GM18858 (cell line): ENCODE measurements around the gene KDM4C.

Experiments
- ATAC-seq: cut with Tn5 transposase; IDR thresholded peaks from one replicate; pipeline ENCODE4 v1.9.1; 2021; ENCODE audit not compliant: unreplicated experiment

The KDM4C gene

DNA sequence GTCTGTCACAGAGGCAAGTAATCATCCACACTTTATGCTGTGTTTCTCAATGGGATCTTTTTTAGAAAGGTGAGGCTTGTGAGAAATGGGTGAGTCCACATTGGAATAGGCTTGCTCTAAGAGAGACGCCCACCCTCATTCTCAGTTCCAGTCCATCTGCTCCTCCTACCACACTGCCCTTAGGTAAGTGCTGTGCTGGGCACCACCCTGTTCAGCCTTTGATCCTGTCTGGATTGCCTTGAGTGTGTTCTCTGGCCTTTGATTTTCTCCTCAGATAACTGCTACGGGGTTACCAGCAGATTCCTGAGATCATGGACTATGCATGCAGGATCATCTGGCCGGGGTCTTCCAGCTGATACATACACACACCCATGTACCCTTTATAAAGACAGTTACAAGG, 328.6 kb downstream of the KDM4C start:
- ATAC-seq = no peak

- no peak for ATAC-seq
Observed at GRCh38 chr9:7088611-7089010, 330.8 kb downstream of the KDM4C start.

- ATAC-seq = no peak
Observed at GRCh38 chr9:7089406-7090193, 331.8 kb downstream of the KDM4C start.

- ATAC-seq = no peak
Observed at GRCh38 chr9:7093040-7093439, 335.3 kb downstream of the KDM4C start.

- ATAC-seq = no peak
Observed at GRCh38 chr9:7094052-7094451, 336.3 kb downstream of the KDM4C start.

DNA sequence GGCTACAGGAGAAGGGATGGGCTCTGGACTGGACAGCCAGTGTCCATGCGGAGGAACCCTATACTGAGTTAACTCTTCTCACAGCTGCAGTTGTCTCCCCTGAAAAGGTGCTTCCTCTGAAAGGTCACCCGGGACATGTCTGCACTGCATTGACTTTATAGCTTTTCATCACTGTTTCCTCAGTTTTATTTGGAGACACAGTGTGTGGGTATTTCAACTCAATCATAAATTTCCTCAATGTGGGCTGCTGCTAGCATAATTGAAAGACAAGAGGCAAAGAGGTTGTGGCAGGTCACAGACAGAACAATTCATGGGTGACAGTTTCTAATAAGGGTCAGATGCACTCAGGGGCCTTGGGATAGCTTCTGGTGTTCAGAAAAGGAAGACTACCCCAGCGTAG, 336.8 kb downstream of the KDM4C start:
- peak; percentile 9 for ATAC-seq

- peak; percentile 74 for ATAC-seq
Observed at GRCh38 chr9:7095058-7095457, 337.3 kb downstream of the KDM4C start.

DNA sequence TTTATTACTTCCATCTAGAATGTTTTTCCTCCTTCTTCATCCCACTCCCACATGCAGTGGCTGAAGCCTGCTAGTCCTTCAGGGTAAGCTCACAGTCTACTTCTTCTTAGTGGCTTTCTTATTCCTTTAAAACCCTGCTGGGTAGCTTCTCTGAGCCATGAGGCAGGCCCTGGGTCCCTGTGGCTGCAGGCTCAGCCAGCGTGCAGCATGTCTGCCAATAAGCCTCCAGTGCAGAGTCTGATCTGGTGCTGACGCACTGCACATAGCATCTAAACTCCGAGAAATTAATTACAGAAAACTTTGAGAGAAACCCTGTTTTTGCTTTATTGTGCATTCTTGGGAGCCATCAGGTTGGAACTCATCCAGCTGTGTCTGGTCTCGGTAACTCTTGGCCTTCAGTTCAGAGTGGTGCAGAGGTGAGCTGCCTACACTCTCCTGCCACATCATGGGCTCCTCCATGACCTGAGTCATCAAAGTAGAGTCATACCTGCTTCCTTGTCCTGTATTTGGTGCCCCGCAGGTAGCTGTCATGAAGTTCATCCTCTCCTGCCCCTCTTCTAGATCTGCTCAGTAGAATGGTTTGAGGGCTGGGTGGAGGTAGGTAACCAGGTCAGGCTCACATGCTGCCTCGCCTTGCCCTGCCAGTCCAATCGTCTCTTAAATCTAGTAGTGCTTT, 339.4 kb downstream of the KDM4C start:
- no peak for ATAC-seq

DNA sequence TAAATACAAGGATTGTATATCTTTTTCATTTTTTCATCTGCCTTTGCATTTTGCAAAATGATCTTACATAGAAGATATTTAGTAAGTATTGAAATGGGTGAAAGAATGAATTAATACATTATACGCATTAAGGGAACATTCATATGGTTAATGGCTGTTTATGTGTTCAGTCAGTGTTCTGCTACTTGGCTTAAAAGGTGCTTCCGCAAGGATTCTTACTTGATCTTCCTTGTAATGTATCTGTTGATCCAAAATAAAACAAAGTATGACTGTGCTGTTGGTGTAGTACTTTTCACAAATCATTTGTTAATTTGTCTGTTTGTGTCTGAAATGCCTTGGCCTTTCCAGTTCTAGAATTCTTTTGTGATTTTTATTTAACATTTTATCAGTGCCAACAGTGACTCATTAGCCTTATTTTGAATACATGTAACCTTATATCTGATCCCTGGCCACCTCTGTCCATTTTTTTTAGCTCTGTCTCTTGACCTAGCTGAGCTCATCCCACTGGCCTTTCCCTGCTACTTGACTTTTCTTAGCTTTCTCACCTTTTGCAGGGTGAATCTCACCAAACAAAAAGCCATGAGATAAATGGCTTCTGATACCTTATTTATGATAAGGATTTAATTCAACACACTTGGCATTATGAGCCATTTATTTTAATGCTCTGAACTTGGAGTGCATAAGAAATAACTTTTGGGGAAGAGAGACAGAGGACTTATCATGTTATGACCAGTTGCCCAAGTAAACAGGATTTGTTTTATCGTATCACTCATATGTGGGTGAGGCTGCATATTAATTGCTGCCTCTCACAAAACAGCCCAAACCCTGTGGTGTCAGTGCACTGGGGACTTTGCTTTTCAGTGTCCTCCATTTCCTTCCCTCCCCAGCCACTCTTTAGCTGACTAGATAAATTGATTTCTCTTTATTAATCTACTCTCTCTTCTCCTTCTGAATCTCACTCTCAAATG, 340.3 kb downstream of the KDM4C start:
- no peak for ATAC-seq

DNA sequence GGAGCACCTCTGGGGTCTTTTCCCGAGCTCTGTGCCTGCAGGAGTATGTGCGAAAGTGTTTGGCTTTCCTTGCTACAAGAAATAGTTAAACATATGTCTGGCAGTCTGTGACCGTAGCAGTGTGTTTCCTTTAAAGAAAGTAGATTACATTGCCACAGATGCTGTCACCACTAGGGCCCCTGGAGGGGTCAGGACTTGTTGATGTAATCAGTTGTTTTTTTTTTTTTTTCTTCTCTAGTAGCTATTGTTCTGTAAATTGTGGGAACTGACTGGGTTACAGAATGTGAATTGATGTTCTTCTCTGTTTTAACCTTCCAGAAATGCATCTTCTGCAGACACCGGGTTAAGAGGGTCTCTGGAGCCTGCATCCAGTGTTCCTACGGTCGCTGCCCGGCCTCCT, 345.6 kb downstream of the KDM4C start:
- no peak for ATAC-seq

- ATAC-seq = no peak
Observed at GRCh38 chr9:7103771-7104170, 346.0 kb downstream of the KDM4C start.

- ATAC-seq = no peak
Observed at GRCh38 chr9:7104625-7105024, 346.9 kb downstream of the KDM4C start.

GRCh38 chr9:7105095-7105494, 347.3 kb downstream of the KDM4C start:
- no peak for ATAC-seq

- no peak for ATAC-seq
Observed at GRCh38 chr9:7108936-7109335, 351.2 kb downstream of the KDM4C start.

DNA sequence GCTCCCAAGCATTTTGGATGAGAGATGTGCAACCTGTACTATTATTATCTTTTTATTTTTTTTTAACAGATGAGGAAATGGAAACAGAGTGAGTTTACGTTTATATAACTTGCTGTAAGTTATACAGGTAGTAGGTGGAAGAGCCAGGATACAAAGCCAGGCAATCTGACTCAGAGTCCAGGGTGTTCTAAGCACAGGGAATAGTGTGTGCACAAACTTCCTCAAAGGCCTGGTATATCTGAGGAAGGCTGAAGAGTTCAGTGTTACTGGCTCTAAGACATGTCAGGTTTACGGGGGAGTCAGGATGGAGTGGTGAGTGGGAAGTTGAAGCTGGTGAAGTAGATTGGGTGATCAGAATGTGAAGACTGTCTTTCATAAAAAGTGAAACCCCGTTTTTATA, 353.6 kb downstream of the KDM4C start:
- ATAC-seq = no peak

DNA sequence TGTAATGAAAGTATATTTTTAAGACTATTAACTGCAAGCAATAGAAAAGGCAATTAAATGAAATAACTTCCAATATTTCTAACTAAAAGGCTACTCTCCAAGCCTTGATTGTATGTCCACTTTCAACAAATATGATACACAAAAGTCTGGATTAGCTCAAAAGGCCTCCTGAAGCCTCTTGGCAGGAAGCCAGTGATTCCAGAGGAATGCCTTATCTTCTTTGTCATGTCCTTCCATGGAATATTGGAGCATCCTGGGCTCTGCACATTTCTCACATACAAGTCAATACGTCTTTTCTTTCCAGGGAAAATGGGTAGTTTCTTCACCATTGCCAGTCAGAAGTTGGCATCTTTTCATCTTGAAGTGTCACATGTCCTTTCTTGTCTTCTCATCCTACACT, 357.8 kb downstream of the KDM4C start:
- no peak for ATAC-seq

GRCh38 chr9:7117676-7118561, 360.1 kb downstream of the KDM4C start:
- ATAC-seq = peak; percentile 68

GRCh38 chr9:7118633-7119032, 360.9 kb downstream of the KDM4C start:
- ATAC-seq = no peak

DNA sequence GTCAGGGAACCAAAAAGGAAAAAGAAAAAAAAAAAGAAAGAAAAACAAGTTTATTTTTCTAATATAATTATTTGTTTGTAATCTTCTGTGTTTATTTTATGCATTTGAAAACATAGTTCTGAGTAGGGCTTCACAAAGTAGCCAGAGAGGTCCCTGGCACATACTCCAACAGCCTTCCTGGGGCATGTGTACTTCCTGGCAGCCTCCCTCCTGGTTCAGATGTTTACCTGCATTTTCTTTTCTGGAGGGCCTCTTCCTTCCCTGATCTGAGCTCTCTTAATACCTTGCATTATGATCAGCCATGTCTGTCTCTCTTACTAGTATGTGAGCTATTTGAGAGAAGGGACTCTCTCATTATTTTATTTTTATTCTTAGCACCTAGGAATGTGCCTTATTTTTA, 361.8 kb downstream of the KDM4C start:
- no peak for ATAC-seq

DNA sequence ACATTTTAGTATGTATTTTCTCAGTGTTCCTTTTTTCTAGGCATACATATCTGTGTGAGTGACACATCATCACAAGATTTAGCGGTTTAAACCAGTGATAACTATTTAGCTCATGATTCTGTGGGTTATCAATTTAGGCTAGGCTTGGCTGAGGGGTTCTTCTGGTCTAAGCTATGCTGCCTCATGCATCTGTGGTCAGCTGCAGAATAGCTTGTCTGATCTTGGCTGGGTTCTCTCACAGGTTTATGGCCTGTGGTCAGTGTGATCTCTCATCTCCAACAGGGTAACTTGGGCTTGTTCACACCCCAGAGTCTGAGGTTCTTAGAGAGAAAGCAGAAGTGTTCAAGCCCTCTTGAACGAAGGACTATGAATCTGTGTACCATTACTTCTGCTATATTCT, 363.3 kb downstream of the KDM4C start:
- peak; percentile 43 for ATAC-seq

GRCh38 chr9:7121664-7122063, 363.9 kb downstream of the KDM4C start:
- ATAC-seq = no peak
